Measurements from ENCODE around the gene HOXA7.
A peak's percentile ranks its signal among the peaks of the same experiment; 100 is the strongest.

Gene HOXA7

GRCh38 chr7:27193335-27194001 is 37.0 kb upstream of the HOXA7 start:
- no peak for DNase-seq

DNA sequence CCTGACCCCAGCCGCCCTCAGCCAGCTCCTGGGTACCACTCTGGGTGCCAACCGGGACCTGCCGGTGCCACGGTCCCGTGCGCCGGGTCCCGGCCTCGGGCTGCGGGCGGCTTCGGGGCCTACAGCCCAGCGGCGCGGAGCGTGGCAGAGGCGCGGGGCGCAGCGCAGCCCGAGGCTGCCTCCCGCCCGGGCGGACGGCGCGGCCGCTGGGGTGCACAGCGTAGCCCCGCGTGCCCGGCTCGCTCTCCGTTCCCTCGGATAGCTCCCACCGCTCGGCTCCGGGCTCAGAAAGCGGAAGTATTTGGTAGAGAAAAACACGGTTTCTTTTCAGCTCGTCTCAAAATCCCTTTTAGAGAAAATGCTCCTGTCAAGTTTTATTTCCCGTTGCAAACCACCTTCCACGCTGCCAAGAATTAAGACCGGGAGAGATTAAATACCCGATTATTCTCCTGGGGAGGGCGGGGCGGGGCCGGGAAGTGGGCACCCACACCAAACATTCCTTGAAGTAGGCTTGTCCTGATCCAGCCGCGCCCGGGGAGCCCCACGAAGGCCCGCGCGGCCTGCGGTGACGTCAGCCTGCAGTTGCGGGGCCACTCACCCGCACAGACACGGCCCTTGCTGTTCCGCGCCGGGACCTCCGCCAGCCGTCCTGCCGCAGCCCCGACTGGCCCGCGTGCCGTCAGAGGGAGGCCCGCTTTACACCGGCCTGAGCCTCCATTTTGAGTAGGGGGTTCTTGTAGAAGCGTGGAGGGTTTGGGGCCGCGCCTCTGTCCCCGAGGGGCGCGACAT is 36.3 kb upstream of the HOXA7 start:
- no peak for DNase-seq

DNA sequence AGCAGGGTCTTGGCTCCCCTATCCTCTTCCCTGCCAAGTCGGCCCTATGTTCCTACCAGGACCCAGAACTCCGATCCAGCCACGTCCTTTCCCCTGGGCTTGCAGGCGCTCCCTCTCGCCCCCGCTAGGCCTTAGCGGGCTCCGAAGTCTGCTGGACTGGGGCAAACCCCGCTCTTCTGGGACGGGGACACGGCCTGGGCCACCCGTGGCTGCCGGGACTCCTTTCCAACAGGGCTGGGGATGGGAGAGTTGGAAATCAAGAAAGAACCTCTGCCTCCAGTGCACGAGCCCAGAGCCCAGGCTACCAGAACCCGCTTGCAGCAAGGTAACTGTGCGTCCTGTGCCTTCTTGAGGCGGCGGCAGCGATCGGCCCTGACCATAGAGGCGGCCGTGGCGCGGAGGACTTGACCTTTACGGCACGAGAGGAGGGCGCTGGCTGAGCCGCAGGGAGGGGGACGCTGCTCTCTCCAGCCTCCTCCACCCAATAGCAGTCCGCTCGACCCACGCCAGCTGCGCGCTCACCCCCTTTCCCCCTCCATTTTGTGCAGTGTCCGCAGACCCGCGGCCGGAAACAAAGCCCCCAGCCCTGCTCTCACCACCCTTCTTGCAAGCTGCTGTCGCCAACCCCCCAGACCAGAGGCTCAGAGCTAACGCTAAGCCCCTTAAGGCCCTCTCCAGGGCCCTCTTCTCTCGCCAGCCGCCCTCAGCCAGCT is 35.5 kb upstream of the HOXA7 start:
- DNase-seq = no peak

DNA sequence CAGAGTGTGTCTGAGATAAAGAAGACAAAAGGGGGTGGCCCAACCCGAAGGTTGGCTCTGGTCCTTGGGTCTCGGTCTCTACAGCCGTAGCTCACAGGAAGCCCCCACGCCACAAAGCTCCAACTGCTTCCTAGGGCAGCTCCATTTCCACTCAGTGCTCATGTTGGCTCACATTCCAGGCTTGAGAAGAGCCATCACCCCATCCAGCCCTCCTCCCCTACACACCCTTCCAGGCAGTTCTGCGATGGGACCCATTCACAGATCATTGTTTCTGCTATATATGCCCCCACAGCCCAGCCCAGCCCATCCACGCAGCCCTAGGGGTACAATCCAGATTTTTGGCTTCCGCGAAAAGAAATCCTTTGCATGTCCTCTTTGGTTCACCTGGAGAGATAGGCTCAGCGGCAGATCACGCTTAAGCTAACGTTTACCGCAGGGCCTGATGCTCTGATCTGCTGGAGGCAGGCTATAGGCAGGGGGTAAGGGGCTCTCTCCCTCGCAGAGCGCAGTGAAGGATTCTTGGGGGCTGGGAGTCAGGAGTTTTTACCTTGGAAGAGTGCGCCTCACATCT is 34.8 kb upstream of the HOXA7 start:
- DNase-seq = no peak

DNA sequence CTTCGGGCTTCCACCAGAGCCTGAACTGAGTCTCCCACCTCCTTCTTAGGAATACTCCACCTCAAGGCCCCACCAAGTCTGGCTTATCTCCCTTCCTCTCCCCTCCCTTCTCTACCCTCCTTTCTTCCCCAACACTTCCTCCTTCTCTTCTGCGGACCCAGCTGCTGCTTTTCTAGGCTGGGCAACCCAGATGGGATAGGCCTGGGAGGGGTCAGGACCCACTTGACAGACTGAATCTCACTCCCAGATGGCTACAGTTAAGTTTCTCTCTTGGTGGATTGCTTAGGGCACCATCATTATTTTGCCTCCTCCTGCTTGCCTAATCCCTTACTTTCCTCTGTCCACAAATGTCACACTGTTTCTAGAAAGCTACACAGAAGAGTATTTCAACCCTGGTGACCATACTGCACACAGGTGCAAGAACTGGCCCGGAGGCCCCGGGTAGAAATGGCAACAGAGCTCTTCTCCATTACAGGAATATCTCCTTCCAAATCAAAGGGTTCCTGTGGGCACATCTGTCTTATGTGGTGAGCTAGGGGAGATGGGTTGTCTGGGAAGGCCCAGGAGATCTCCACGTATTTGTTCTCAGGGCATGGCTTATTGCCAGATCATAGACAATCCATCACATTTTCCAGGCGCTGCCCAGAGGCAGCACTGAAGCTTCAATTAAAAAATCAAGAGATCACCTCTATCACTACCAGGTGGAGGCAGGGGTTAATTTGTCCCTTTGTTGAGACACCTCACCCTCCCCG is 33.7 kb upstream of the HOXA7 start:
- no peak for DNase-seq

GRCh38 chr7:27189295-27189996 is 33.0 kb upstream of the HOXA7 start:
- DNase-seq = no peak

DNA sequence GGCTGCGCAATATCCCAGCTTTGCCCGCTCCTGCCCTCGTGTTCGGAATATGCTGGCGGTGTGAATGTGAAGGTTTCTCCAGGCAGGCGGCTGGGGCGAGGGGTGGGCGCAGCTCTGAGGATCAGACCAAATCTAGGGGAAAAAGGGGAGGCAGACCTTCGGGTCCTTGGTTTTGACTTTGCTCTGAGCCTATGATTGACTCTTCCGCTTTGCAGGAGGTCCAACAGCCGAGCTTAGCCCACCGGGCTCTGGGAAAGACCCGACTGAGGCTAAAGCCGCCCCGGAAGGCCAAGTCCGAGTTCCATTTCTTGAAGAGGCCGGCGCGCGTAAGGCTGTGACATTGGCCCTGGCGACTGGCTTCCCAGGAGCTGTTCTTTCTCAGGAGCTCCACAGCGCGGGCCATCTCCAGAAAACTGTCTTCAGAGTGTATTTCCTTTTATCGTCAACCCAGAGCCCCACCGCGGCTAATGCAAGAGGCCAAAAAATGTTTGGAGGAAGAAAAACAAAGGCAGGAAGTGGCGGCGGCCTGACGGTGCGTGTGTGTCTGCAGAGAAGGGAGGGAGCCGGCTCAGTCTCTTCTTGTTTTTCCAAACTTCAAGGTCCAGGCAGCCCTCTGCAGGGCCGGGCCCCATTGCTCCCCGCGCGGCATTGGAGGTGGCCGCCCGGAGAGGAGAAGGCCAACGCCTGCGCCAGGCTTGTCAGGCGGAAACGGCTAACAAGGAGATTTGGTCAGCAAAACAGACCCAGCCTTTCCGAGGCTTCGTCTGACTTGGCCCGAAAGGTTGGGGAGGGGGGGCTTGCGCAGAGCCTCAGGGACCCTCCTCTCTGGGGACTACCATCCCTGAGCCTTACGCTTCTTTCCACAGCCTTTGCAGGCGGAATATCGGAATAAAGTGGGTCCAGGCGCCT is 32.2 kb upstream of the HOXA7 start:
- no peak for DNase-seq

GRCh38 chr7:27187475-27188385 is 31.3 kb upstream of the HOXA7 start:
- no peak for DNase-seq

- no peak for DNase-seq
Measured at GRCh38 chr7:27186668-27187474, 30.4 kb upstream of the HOXA7 start.

- DNase-seq = no peak
Measured at GRCh38 chr7:27185854-27186667, 29.6 kb upstream of the HOXA7 start.

GRCh38 chr7:27185013-27185853 is 28.8 kb upstream of the HOXA7 start, which contains the start of gene HOXA11:
Gene HOXA11, minus strand, starts transcription at chr7:27185232. Its CDS starts 88 bp downstream, at chr7:27185144.
- no peak for DNase-seq

DNA sequence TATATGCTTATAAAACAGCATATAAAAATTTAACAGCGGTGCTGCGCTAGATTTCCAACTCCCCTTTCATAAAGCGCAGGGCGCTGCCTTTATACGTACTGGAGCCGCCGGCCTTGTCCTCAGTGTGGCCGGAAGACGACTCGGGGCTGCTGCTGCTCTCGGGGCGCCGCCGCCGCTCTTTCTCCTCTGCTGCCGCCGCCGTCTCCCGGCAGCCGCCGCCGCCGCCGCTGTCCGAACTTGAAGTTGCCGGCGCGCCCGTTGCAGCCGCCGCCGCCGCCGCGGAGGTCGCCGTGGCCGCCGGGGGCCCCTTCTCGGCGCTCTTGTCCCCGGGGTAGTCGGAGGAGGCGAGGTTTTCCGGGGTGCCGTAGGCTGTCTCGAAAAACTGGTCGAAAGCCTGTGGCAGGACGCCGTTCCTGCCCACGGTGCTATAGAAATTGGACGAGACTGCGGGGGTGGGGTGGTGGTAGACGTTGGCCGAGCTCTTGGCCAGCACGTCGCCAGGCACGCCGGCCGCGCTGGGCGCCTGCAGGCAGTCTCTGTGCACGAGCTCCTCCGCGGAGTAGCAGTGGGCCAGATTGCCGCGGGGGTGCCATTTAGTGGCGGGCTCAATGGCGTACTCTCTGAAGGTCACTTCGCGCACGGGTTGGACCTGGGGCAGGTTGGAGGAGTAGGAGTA is 28.0 kb upstream of the HOXA7 start:
- DNase-seq = peak; percentile 74

DNA sequence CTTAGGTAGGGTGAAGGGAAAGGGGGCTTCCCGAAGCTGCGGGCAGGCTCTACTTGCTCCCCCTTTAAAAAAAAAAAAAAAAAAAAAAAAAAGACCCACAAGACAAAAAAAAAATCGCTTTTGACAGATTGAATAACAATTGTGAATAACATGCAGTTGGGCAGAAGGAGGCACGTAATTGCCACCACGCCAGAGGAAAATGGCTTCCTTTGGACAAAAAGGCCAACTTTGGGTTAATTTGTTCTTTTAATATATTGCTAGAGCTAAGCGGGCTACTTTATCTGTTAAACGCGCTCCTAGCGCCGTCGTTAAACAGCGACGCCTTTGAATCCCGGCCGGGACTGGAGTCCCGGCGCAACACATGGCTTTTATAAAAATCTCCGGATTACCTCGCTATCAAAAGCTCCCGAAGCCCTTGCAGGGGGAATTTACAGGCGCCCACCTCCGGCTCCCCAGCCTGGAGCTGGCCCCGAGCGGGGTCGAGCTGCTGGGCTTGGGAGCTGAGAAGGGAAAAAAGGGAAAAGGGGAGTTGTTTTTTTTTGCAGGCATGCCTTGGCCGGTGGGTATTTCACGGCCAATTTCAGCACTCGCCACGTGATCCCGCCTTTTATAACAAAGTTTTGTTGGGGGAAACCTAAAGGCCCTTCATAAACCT is 27.3 kb upstream of the HOXA7 start:
- DNase-seq = no peak

GRCh38 chr7:27182861-27183681 is 26.6 kb upstream of the HOXA7 start:
- DNase-seq = no peak

- no peak for DNase-seq
Measured at GRCh38 chr7:27182285-27182841, 25.9 kb upstream of the HOXA7 start.
